Stomach smooth muscle (tissue), 2 donors: ENCODE measurements around the gene CLEC16A.

Experiments used
- H3K27ac ChIP-seq: one replicate; pipeline ENCODE4 v1.7.0; 2013; ENCODE audit warnings: mild to moderate bottlenecking, low read length, inconsistent platforms
- H3K27me3 ChIP-seq, 2 donors: one replicate each; pipeline ENCODE4 v1.7.0; 2013; ENCODE audit warnings: low read length in 2 of 2; ENCODE audit not compliant: insufficient read depth in 2 of 2, control insufficient read depth in 1 of 2
- H3K36me3 ChIP-seq, 2 donors: one replicate each; pipeline ENCODE4 v1.7.0; 2013; ENCODE audit warnings: low read length in 2 of 2; ENCODE audit not compliant: control insufficient read depth in 2 of 2, insufficient read depth in 2 of 2
- H3K4me1 ChIP-seq: one replicate; pipeline ENCODE4 v1.7.0; 2013; ENCODE audit warnings: low read length; ENCODE audit not compliant: control insufficient read depth, insufficient read depth
- H3K4me3 ChIP-seq, 2 donors: one replicate each; pipeline ENCODE4 v1.7.0; 2013; ENCODE audit warnings: low read length in 2 of 2
- H3K9ac ChIP-seq, 2 donors: one replicate each; pipeline ENCODE4 v1.7.0; 2013; ENCODE audit warnings: low read length in 2 of 2, mild to moderate bottlenecking in 1 of 2
- H3K9me3 ChIP-seq, 2 donors: one replicate each; pipeline ENCODE4 v1.7.0; 2013; ENCODE audit warnings: low read length in 2 of 2; ENCODE audit not compliant: control insufficient read depth in 2 of 2
- donor health status: healthy.
- donor health status: Pancreatic carcinoma.

The CLEC16A gene

DNA sequence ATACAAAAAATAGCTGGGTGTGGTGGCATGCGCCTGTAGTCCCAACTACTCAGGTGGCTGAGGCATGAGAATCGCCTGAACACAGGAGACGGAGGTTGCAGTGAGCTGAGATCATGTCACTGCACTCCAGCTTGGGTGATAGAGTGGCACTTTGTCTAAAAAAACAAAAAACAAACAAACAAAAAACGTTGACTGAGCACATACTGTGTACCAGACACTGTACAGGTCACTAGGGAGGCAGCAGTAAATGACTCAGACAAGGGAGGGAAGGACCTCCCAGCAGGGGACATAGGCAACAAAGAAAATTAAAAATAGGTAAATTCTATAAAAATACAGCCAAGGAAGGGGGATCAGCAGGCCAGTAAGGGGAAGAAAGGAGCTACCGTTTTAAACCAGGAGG lies 247.3 kb downstream of the CLEC16A start:
- Histone ChIP-seq H3K4me1 (peaks cover 3% of the 10 kb centered on the region), H3K36me3 (no peaks in the 10 kb centered on the region), H3K27ac (no peak overlapping the region), H3K9ac (no peak overlapping the region), H3K27me3 (no peaks in the 10 kb centered on the region), H3K9me3 (no peaks in the 10 kb centered on the region), H3K4me3 (no peak overlapping the region)

DNA sequence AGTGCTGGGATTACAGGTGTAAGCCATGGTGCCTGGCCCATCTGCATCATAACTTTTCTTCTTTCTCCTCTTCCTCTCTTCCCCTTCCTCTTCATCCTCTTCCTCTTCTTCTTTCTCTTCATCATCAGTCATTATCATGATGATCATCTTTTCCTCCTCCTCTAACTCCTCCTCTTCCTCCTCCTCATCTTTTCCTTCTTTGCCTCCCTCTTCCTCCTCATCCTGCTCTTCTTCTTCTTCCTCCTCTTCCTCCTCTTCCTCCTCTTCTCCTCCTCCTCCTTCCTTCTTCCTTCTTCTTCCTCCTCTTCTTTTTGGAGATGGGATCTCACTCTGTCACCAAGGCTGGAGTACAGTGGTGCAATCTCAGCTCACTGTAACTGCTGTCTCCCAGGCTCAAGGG lies 249.1 kb downstream of the CLEC16A start:
- Histone ChIP-seq H3K4me3 (no peak overlapping the region), H3K9me3 (no peaks in the 10 kb centered on the region), H3K9ac (no peak overlapping the region), H3K27me3 (no peaks in the 10 kb centered on the region), H3K36me3 (no peaks in the 10 kb centered on the region), H3K27ac (no peak overlapping the region), H3K4me1 (no peaks in the 10 kb centered on the region)

DNA sequence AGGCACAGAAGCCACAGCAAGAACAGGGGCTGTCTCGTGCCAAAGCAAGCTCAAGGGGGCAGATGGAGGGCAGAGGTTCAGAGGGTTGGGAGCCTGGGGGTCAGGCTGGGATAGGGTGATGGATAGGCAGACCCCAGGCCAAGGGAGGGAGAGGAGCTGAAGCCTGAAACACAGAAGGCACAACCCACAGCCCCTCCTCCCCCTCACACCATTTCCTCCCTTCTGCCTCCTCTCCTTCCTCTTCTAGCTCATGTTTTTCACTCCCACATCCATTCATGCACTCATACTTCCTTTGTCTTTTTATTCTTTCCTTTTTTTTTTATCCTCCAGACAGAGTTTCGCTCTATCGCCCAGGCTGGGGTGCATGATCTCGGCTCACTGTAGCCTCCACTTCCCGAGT lies 250.5 kb downstream of the CLEC16A start:
- H3K27ac ChIP-seq = no peak overlapping the region
- H3K9ac ChIP-seq = no peak overlapping the region
- H3K36me3 ChIP-seq = no peaks in the 10 kb centered on the region
- H3K4me1 ChIP-seq = peaks cover 2% of the 10 kb centered on the region
- H3K4me3 ChIP-seq = no peak overlapping the region
- H3K9me3 ChIP-seq = no peaks in the 10 kb centered on the region
- no peaks in the 10 kb centered on the region for H3K27me3 ChIP-seq

DNA sequence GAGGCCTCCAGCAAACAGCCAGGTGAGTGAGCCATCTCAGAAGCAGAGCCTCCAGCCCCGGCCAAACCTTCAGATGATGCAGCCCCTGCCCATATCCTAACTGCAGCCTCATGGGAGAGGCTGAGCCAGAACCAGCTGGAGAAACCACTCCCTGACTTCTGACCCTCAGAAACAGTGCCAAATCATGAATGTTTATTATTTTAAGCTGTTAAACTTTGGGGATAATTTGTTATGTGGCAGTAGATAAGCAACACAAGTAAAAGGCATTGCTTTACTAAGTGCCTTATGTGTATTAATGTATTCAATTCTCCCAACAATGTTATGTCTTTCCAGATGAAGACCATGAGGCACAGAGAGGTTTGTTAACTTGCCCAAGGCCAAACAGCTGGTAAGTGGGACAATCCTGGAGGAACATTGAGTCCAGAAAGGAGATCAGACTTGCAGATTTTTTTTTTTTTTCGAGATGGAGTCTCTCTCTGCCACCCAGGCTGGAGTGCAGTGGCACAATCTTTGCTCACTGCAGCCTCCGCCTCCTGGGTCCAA lies 252.0 kb downstream of the CLEC16A start:
- no peak overlapping the region for H3K27ac ChIP-seq
- H3K27me3 ChIP-seq = peaks cover 0 to under 1% of the 10 kb centered on the region in 2 donors
- H3K36me3 ChIP-seq = no peaks in the 10 kb centered on the region
- H3K4me3 ChIP-seq = no peak overlapping the region
- no peak overlapping the region for H3K9ac ChIP-seq
- H3K4me1 ChIP-seq = peaks cover 2% of the 10 kb centered on the region
- H3K9me3 ChIP-seq = no peaks in the 10 kb centered on the region

DNA sequence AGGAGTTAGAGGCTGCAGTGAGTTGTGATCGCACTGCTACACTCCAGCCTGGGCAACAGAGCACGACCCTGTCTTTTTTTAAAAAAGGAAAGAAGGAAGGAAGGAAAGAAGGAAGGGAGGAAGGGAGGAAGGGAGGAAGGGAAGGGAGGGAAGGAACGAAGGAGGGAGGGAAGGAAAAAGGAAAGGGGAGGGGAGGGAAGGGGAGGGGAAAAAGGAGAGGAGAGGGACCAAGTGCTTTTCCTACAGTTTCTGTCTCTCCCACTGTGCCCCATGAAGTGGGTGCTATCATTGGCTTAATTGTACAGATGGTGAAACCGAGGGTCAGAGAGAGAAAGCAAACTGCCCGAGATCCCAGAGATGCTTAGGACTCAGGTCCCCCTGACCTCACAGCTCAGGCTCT lies 254.0 kb downstream of the CLEC16A start:
- Histone ChIP-seq H3K9ac (no peak overlapping the region), H3K27me3 (peaks cover 0 to 2% of the 10 kb centered on the region in 2 donors), H3K4me1 (peaks cover 2% of the 10 kb centered on the region), H3K27ac (no peak overlapping the region), H3K36me3 (no peaks in the 10 kb centered on the region), H3K4me3 (no peak overlapping the region), H3K9me3 (no peaks in the 10 kb centered on the region)

DNA sequence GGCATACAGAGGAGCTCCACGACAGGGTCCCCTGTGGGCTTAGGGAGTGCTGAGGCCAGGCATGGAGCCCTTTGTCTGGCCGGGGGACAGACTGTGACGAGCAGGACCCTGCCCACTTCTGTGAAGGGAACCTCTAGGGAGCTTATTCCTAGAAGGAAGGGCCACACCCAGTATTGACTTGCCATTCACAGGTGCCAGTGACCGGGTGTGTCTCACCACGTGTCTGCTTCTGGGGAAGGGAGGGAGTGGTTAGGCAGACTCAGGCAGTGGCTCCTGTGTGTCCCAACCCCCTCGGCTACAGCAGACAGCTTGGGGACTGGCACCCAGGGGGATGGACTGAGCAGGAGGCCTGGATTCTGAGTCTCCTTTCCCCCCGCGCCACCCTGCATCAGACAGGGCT lies 254.5 kb downstream of the CLEC16A start:
- Histone ChIP-seq H3K4me1 (peaks cover 2% of the 10 kb centered on the region), H3K9me3 (no peaks in the 10 kb centered on the region), H3K4me3 (no peak overlapping the region), H3K36me3 (no peaks in the 10 kb centered on the region), H3K9ac (no peak overlapping the region), H3K27me3 (peaks cover 0 to 2% of the 10 kb centered on the region in 2 donors), H3K27ac (no peak overlapping the region)

DNA sequence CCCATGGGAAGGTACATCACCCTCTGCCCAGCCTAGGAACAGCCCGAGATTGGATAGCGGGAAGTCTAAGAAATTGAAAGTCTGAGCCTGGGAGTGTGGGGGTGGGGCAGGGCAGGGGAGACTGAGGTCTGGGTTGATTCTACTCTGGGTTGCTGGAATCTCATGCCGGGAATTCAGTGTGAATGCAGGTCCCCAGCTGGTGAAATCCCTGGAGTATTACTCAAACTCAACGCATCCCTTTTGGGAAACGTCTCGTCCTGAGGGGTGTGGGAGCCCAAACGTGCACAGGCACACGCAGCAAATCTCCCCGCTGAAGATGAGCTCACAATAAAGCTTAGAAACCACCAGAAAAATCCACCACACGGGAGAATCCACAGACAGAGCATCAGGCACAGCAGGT lies 256.2 kb downstream of the CLEC16A start:
- no peak overlapping the region for H3K4me3 ChIP-seq
- no peak overlapping the region for H3K9ac ChIP-seq
- H3K27ac ChIP-seq = no peak overlapping the region
- H3K4me1 ChIP-seq = peaks cover 2% of the 10 kb centered on the region
- peaks cover 0 to 2% of the 10 kb centered on the region in 2 donors for H3K27me3 ChIP-seq
- no peaks in the 10 kb centered on the region for H3K36me3 ChIP-seq
- H3K9me3 ChIP-seq = no peaks in the 10 kb centered on the region

DNA sequence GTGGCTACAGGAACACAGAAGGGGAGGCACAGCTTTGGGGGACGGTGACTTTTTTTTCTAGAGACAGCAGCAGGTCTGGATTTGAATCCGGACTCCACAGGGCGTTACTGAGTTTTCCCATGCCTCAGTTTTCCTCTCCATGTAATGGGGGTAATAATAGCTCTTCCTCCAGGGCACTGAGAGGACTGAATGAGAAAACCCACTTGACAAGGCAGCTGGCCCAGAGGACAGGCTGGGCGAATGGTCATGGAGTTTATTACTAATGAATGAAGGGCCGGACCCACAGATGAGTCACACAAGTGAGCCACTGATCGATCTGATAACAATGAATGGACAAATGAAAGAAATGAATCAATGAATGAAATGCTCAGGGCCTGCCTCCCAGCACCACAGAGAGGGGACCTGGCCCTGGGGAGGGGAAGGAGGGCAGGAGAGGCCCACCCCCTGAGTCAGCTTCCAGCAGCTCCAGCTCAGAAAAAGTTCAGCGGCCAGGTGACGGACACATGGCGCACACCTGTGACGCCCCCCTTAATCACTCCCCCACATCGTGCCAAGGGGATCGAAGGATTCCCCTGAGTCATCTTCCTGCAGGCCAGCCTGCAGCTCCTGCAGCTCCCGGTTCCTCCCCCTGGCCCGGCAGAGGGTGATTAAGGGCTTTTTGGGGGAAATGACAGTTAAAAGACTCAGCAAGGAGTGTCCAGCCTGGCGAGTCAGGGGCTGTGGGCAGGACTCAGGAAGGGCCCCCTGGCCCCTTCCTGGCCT lies 257.3 kb downstream of the CLEC16A start:
- Histone ChIP-seq H3K9me3 (no peaks in the 10 kb centered on the region), H3K27me3 (peaks cover 0 to 2% of the 10 kb centered on the region in 2 donors), H3K27ac (no peak overlapping the region), H3K4me1 (peaks cover 2% of the 10 kb centered on the region), H3K36me3 (no peaks in the 10 kb centered on the region), H3K4me3 (no peak overlapping the region), H3K9ac (no peak overlapping the region)

DNA sequence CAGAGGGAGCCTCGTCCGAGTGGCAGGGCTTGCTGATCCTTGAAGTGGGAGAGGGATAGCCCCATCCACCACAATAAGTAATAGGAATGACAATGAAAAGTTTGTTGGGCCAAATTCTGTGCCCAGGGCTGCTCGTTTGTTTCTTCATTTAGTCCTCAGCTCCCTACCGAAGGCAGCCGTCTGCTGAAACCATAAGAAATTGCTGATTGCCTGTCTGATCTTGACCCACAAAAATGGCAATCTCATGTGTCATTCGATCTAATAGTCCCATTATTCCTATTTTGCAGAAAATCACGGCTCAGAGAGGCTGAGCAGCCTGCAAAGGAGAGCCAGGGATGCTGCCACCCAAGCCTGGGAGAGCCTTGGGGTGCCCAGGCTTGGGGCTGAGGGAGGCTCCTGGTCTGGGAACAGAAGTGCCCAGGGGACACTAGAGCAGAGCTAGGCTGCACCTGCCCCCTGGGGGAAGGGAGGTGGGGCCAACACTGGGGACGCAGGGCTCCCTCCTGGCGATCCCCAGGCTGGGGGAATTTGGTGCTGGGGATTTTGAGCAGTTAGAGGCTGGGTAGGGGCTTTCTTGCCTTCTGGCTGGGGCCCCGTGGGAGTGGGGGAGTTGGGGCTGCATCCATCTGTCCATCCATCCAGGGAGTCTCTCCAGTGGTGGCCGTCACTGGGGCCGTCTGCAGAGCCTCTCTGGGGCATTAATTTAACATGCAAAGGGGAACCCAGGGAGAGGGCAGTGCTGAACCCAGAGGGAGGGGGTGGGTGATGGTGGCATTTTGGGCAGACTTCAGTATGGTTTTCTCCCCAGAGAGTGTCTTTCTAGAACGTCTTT lies 258.1 kb downstream of the CLEC16A start:
- Histone ChIP-seq H3K27ac (no peak overlapping the region), H3K36me3 (no peaks in the 10 kb centered on the region), H3K9me3 (peaks cover 0 to 2% of the 10 kb centered on the region in 2 donors), H3K4me1 (peaks cover 2% of the 10 kb centered on the region), H3K4me3 (no peak overlapping the region), H3K9ac (no peak overlapping the region), H3K27me3 (peaks cover 0 to 2% of the 10 kb centered on the region in 2 donors)

DNA sequence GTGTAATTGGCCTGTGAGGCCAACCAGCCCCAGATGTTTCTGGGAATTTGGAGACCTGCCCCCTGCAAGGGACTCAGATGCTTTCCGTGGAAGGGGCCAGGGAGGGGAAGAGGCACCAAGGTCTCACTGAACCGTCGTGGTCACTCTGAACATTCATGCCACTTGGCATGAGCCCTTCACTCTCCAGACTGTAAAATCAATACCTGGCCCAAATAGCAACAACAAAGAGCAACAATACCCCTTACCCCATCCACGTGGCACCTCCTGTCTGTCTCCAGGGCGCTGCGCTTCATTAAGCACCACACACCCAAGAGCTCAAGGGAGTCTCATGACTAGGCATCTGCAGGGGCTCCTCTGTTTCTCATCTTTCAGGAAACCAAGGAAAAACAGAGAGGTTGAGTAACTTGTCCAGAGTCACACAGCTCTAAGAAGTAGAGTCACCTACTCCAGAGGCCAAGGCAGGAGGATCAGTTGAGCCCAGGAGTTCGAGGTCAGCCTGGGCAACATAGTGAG lies 258.8 kb downstream of the CLEC16A start:
- Histone ChIP-seq H3K36me3 (no peaks in the 10 kb centered on the region), H3K9me3 (peaks cover 0 to 6% of the 10 kb centered on the region in 2 donors), H3K27ac (no peak overlapping the region), H3K27me3 (peaks cover 0 to 2% of the 10 kb centered on the region in 2 donors), H3K4me1 (peaks cover 2% of the 10 kb centered on the region), H3K4me3 (no peak overlapping the region), H3K9ac (no peak overlapping the region)
